ENCODE measurements around the gene MYEF2. TPM values are rescaled to one million over a fixed set of nuclear protein-coding genes. Genes with fewer than 3 reads are reported as not detected.

MYEF2 gene
- polyA plus RNA-seq, 4 donors, result 1.1 to 16.6 (median 4.5) TPM

- WGBS, 3 donors, result 68 to 73% (median 68%) methylated on average over 6 of the region's 6 CpGs
- Histone ChIP-seq H3K36me3 (ENCODE audit: control insufficient read depth in 3 of 3, insufficient read depth in 2 of 3, low read depth in 1 of 3, low read length in 3 of 3) (no peaks in the 10 kb centered on the region), H3K27me3 (ENCODE audit: control insufficient read depth in 3 of 3, insufficient read depth in 3 of 3, low read length in 3 of 3) (peaks cover 0 to 5% (median 0%) of the 10 kb centered on the region in 3 donors), H3K27ac (ENCODE audit: low read depth in 1 of 3, low read length in 2 of 3) (no peak overlapping the region), H3K9me3 (ENCODE audit: control insufficient read depth in 2 of 2, insufficient read depth in 1 of 2, low read depth in 1 of 2, low read length in 1 of 2) (no peaks in the 10 kb centered on the region), H3K4me3 (ENCODE audit: low read depth in 1 of 3, low read length in 3 of 3) (no peak overlapping the region), H3K4me1 (ENCODE audit: control insufficient read depth in 3 of 3, insufficient read depth in 2 of 3, low read depth in 1 of 3, low read length in 2 of 3) (no peaks in the 10 kb centered on the region)
- FAIRE-seq (no peak), DNase-seq (peak; percentile 28 to 35)
These were observed 93.1 kb downstream of the MYEF2 start for GRCh38 chr15:48084759-48085590.

Other genes starting within 250 kb of the MYEF2 start
- under 1 TPM in 1 of 4 donors, not detected in 3; 0.03 TPM for gene SLC24A5, start 57.3 kb downstream of the MYEF2 start, polyA plus RNA-seq
- under 1 TPM in 2 of 4 donors, not detected in 2; 0.03 to 0.46 TPM for gene CTXN2, start 13.4 kb upstream of the MYEF2 start, polyA plus RNA-seq
- gene SLC12A1, start 28.0 kb upstream of the MYEF2 start, polyA plus RNA-seq, result under 1 TPM in 2 of 4 donors, not detected in 2; 0.04 to 0.06 TPM
- gene DUT, start 153.1 kb upstream of the MYEF2 start, polyA plus RNA-seq, result 10 to 100 TPM; 12.7 to 98.0 (median 56.1) TPM